ENCODE results near the gene BASP1. TPM values are rescaled to one million over a fixed set of nuclear protein-coding genes. Genes with fewer than 3 reads are reported as not detected.

BASP1 gene
- total and polyA plus RNA-seq, 2 experiments from 2014 or later, result 87.5 to 114 TPM

DNA sequence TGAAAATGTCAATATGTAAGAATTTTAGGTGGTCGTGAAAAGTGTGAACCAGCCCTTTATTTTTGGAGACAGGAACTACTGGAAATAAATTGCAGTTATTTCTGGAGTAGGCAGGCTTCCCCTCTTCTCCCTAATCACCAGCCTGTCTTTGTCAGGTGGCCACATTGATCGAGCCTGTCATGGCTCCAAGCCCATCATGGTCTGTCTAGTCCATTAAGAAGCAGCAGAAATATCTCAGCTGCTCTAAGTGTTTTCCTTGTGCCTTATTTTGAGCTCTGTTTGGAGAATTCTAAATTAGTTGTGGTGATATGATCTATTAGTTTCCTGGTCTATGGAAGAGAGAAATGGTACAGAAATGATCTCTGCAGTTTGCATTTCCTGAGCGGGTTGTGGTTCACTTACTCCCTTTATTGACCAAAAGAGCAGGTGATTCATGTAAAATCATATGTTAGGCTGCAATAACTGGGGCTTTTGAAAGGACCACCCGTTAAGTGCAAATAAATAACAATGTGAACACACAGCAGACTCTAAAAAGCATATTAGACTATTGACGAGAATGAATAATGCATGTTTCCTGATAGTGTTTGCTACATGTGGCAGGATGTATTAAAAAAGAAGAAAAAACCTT lies 42.3 kb downstream of the BASP1 start (continued):
- TF ChIP-seq, protein P1, sequence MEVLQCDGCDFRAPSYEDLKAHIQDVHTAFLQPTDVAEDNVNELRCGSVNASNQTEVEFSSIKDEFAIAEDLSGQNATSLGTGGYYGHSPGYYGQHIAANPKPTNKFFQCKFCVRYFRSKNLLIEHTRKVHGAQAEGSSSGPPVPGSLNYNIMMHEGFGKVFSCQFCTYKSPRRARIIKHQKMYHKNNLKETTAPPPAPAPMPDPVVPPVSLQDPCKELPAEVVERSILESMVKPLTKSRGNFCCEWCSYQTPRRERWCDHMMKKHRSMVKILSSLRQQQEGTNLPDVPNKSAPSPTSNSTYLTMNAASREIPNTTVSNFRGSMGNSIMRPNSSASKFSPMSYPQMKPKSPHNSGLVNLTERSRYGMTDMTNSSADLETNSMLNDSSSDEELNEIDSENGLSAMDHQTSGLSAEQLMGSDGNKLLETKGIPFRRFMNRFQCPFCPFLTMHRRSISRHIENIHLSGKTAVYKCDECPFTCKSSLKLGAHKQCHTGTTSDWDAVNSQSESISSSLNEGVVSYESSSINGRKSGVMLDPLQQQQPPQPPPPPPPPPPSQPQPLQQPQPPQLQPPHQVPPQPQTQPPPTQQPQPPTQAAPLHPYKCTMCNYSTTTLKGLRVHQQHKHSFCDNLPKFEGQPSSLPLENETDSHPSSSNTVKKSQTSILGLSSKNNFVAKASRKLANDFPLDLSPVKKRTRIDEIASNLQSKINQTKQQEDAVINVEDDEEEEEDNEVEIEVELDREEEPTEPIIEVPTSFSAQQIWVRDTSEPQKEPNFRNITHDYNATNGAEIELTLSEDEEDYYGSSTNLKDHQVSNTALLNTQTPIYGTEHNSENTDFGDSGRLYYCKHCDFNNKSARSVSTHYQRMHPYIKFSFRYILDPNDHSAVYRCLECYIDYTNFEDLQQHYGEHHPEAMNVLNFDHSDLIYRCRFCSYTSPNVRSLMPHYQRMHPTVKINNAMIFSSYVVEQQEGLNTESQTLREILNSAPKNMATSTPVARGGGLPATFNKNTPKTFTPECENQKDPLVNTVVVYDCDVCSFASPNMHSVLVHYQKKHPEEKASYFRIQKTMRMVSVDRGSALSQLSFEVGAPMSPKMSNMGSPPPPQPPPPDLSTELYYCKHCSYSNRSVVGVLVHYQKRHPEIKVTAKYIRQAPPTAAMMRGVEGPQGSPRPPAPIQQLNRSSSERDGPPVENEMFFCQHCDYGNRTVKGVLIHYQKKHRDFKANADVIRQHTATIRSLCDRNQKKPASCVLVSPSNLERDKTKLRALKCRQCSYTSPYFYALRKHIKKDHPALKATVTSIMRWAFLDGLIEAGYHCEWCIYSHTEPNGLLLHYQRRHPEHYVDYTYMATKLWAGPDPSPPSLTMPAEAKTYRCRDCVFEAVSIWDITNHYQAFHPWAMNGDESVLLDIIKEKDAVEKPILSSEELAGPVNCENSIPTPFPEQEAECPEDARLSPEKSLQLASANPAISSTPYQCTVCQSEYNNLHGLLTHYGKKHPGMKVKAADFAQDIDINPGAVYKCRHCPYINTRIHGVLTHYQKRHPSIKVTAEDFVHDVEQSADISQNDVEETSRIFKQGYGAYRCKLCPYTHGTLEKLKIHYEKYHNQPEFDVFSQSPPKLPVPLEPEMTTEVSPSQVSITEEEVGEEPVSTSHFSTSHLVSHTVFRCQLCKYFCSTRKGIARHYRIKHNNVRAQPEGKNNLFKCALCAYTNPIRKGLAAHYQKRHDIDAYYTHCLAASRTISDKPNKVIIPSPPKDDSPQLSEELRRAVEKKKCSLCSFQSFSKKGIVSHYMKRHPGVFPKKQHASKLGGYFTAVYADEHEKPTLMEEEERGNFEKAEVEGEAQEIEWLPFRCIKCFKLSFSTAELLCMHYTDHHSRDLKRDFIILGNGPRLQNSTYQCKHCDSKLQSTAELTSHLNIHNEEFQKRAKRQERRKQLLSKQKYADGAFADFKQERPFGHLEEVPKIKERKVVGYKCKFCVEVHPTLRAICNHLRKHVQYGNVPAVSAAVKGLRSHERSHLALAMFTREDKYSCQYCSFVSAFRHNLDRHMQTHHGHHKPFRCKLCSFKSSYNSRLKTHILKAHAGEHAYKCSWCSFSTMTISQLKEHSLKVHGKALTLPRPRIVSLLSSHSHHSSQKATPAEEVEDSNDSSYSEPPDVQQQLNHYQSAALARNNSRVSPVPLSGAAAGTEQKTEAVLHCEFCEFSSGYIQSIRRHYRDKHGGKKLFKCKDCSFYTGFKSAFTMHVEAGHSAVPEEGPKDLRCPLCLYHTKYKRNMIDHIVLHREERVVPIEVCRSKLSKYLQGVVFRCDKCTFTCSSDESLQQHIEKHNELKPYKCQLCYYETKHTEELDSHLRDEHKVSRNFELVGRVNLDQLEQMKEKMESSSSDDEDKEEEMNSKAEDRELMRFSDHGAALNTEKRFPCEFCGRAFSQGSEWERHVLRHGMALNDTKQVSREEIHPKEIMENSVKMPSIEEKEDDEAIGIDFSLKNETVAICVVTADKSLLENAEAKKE (CRISPR knock-in tag; IDR thresholded peaks at IDR 0.05), result no peak
- no peak for TF ChIP-seq EZH2phosphoT487 (IDR thresholded peaks at IDR 0.05; ENCODE audit: unreplicated experiment)
- no peak for TF ChIP-seq JUNB (IDR thresholded peaks at IDR 0.05; ENCODE audit: unreplicated experiment)
- no peak for TF ChIP-seq ZNF331 (CRISPR knock-in tag; IDR thresholded peaks at IDR 0.05; ENCODE audit: low read depth)
- TF ChIP-seq, protein P2, sequence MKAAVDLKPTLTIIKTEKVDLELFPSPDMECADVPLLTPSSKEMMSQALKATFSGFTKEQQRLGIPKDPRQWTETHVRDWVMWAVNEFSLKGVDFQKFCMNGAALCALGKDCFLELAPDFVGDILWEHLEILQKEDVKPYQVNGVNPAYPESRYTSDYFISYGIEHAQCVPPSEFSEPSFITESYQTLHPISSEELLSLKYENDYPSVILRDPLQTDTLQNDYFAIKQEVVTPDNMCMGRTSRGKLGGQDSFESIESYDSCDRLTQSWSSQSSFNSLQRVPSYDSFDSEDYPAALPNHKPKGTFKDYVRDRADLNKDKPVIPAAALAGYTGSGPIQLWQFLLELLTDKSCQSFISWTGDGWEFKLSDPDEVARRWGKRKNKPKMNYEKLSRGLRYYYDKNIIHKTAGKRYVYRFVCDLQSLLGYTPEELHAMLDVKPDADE (IDR thresholded peaks at IDR 0.05), result no peak
- no peak for TF ChIP-seq POLR2AphosphoS5 (IDR thresholded peaks at IDR 0.05; ENCODE audit: low read depth)
- TF ChIP-seq, protein P3, sequence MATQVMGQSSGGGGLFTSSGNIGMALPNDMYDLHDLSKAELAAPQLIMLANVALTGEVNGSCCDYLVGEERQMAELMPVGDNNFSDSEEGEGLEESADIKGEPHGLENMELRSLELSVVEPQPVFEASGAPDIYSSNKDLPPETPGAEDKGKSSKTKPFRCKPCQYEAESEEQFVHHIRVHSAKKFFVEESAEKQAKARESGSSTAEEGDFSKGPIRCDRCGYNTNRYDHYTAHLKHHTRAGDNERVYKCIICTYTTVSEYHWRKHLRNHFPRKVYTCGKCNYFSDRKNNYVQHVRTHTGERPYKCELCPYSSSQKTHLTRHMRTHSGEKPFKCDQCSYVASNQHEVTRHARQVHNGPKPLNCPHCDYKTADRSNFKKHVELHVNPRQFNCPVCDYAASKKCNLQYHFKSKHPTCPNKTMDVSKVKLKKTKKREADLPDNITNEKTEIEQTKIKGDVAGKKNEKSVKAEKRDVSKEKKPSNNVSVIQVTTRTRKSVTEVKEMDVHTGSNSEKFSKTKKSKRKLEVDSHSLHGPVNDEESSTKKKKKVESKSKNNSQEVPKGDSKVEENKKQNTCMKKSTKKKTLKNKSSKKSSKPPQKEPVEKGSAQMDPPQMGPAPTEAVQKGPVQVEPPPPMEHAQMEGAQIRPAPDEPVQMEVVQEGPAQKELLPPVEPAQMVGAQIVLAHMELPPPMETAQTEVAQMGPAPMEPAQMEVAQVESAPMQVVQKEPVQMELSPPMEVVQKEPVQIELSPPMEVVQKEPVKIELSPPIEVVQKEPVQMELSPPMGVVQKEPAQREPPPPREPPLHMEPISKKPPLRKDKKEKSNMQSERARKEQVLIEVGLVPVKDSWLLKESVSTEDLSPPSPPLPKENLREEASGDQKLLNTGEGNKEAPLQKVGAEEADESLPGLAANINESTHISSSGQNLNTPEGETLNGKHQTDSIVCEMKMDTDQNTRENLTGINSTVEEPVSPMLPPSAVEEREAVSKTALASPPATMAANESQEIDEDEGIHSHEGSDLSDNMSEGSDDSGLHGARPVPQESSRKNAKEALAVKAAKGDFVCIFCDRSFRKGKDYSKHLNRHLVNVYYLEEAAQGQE (IDR thresholded peaks at IDR 0.05; ENCODE audit: unreplicated experiment), result no peak
- TF ChIP-seq CREB1 (CRISPR knock-in tag; IDR thresholded peaks at IDR 0.05; ENCODE audit: low read depth), result no peak

Data from GM23338 (cell line).